ENCODE data around the gene MAB21L3. TPM values are rescaled to one million over a fixed set of nuclear protein-coding genes. Genes with fewer than 3 reads are reported as not detected.

The MAB21L3 gene
- total RNA-seq, 4 donors from 2014 or later, result 1.3 TPM; not detected in 3

DNA sequence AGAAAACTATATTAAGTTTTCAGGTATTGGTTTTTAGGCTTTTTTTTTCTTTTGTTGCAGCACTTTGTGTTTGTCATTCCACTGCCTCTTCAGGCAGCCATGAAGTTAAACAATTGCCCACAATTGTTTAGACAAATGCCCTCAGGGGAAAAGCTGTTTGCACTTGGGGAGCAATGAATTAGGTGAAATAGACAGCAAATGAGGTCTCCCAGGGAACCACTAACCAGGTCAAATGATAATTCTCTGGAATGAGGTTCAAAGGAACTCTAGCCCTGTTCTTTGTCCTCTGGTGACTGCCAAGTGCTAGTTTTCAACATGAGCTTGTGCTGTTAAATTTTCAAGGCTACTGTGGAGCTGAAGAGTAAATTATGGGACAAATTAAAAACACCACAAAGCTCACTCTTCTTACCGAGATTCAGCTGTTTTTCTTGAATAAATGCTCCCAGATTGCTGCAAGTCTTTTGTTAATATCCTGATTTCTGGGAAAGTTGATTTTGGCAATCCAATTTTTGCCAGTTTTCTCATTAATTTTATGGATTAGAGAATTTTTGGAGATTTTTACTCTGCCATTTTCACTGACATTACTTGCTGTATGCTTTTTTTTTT lies 15.1 kb upstream of the MAB21L3 start:
- no peaks in the 10 kb centered on the region for H3K27me3 ChIP-seq
- H3K27ac ChIP-seq, result no peak overlapping the region
- no peak overlapping the region for H3K4me3 ChIP-seq
- H3K9me3 ChIP-seq, result peaks cover 0 to 32% (median 3%) of the 10 kb centered on the region in 3 donors
- whole genome bisulfite sequencing, 2 donors (ENCODE audit: low coverage in 1 of 2), result 81 to 91% methylated on average over 1 of the region's 1 CpG
- no peaks in the 10 kb centered on the region for H3K4me1 ChIP-seq
- no peaks in the 10 kb centered on the region for H3K36me3 ChIP-seq
- no peak for TF ChIP-seq POLR2A (IDR thresholded peaks at IDR 0.05)
- TF ChIP-seq, protein P1, sequence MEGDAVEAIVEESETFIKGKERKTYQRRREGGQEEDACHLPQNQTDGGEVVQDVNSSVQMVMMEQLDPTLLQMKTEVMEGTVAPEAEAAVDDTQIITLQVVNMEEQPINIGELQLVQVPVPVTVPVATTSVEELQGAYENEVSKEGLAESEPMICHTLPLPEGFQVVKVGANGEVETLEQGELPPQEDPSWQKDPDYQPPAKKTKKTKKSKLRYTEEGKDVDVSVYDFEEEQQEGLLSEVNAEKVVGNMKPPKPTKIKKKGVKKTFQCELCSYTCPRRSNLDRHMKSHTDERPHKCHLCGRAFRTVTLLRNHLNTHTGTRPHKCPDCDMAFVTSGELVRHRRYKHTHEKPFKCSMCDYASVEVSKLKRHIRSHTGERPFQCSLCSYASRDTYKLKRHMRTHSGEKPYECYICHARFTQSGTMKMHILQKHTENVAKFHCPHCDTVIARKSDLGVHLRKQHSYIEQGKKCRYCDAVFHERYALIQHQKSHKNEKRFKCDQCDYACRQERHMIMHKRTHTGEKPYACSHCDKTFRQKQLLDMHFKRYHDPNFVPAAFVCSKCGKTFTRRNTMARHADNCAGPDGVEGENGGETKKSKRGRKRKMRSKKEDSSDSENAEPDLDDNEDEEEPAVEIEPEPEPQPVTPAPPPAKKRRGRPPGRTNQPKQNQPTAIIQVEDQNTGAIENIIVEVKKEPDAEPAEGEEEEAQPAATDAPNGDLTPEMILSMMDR (IDR thresholded peaks at IDR 0.05), result no peak
- TF ChIP-seq POLR2AphosphoS5 (IDR thresholded peaks at IDR 0.05), result no peak
- TF ChIP-seq EP300 (IDR thresholded peaks at IDR 0.05), result no peak
- no peak for ATAC-seq

DNA sequence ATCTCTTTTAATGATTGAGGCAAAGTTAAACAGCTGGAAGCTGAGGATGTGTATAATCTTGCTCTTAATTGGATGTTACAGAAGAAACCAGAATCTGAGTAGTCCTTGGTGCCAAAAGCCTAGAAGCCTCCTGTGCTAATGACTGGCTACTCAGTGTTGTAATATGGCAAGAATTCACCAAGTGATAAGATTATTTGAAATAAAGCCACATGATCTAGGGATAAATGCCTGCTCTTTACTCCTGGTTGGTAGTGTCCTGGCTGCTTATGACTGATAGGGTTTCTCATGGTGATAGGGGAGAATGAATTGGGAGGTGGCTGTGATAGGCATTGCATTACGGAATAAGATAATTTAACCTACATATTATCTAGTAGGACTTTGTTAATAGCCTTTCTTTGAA lies 13.6 kb upstream of the MAB21L3 start:
- Histone ChIP-seq H3K9me3 (peaks cover 0 to 17% (median 3%) of the 10 kb centered on the region in 3 donors), H3K36me3 (no peaks in the 10 kb centered on the region), H3K4me1 (no peaks in the 10 kb centered on the region), H3K27me3 (no peaks in the 10 kb centered on the region), H3K27ac (no peak overlapping the region), H3K4me3 (no peak overlapping the region)
- 76 to 100% methylated on average over 1 of the region's 1 CpG for WGBS, 2 donors (ENCODE audit: low coverage in 1 of 2)
- TF ChIP-seq, protein P1 (IDR thresholded peaks at IDR 0.05), result no peak
- TF ChIP-seq EP300 (IDR thresholded peaks at IDR 0.05) (no peak), POLR2A (IDR thresholded peaks at IDR 0.05) (no peak), POLR2AphosphoS5 (IDR thresholded peaks at IDR 0.05) (no peak)
- ATAC-seq, result no peak

DNA sequence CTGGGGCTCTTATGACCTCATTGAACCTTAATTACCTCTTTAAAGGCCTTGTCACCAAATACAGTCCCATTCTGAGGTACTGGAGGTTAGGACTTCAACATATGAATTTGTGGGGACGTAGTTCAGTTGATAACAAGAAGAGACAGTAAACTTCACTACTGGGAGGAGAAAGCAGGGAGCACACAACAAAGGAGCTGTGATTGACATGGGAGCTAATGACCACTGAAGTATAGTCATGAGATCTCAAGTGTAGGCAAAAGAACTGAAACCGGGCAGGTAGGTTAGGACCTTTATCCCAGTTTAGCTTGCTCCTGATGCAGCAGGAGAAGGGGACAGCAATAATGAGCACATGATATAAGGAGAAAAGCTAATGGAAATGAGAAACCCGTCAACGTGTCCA lies 11.8 kb upstream of the MAB21L3 start:
- H3K4me3 ChIP-seq, result no peak overlapping the region
- no peaks in the 10 kb centered on the region for H3K4me1 ChIP-seq
- TF ChIP-seq EP300 (IDR thresholded peaks at IDR 0.05) (no peak), POLR2A (IDR thresholded peaks at IDR 0.05) (no peak), POLR2AphosphoS5 (IDR thresholded peaks at IDR 0.05) (no peak)
- TF ChIP-seq, protein P1 (IDR thresholded peaks at IDR 0.05), result no peak
- no peak for ATAC-seq
- no peaks in the 10 kb centered on the region for H3K36me3 ChIP-seq
- no peaks in the 10 kb centered on the region for H3K27me3 ChIP-seq
- H3K9me3 ChIP-seq, result peaks cover 0 to 15% (median 3%) of the 10 kb centered on the region in 3 donors
- H3K27ac ChIP-seq, result no peak overlapping the region
- 89 to 96% methylated on average over 3 to 4 of the region's 4 CpGs for WGBS, 2 donors (ENCODE audit: low coverage in 1 of 2)

DNA sequence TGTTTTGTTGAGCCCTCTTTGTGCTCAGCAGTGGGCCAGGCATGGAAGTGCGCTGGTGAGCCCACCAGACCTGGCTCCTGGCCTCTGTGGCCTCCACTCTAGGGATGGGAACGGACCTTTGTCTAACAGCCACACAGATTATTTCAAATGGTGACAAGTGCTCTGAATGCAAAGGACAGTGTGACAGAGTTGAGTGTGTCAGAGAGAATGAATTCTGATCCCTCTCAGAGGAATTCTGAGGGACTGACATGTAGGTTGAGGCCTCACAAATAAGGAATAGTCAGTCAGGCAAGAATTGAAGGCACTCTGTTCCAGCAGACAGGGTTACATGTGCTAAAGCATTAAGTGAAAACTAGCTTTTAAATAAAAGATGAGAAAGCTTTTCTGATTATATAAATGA lies 11.3 kb upstream of the MAB21L3 start:
- H3K4me1 ChIP-seq, result no peaks in the 10 kb centered on the region
- ATAC-seq, result no peak
- H3K27me3 ChIP-seq, result no peaks in the 10 kb centered on the region
- TF ChIP-seq POLR2AphosphoS5 (IDR thresholded peaks at IDR 0.05), result no peak
- TF ChIP-seq, protein P1 (IDR thresholded peaks at IDR 0.05), result no peak
- TF ChIP-seq POLR2A (IDR thresholded peaks at IDR 0.05), result no peak
- TF ChIP-seq EP300 (IDR thresholded peaks at IDR 0.05), result no peak
- H3K9me3 ChIP-seq, result peaks cover 0 to 15% (median 3%) of the 10 kb centered on the region in 3 donors
- H3K27ac ChIP-seq, result no peak overlapping the region
- WGBS, 2 donors (ENCODE audit: low coverage in 1 of 2), result 95 to 100% methylated on average over 1 to 2 of the region's 2 CpGs
- no peak overlapping the region for H3K4me3 ChIP-seq
- H3K36me3 ChIP-seq, result no peaks in the 10 kb centered on the region

DNA sequence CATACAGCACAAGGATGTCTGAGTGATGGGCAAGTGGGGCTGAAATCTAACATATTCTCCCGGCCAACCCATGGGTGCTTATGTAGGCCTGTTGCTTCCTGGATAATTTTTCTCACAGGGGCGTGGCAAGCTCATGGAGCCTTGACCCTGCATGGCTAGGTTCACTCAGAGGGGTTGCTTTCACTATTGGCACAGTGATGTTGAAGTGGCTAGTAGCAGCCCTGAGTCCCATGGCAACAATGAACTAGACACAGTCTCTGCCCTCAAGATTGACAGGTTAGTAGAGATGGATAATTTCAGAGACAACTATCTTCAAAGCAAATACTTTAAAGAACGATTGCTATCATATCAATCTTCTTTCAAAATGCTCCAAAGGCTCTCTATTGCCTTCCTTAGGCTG lies 6.5 kb upstream of the MAB21L3 start:
- no peaks in the 10 kb centered on the region for H3K9me3 ChIP-seq
- H3K27ac ChIP-seq, result no peak overlapping the region
- no peak overlapping the region for H3K4me3 ChIP-seq
- no peak for ATAC-seq
- no peak for TF ChIP-seq POLR2A (IDR thresholded peaks at IDR 0.05)
- TF ChIP-seq EP300 (IDR thresholded peaks at IDR 0.05), result no peak
- no peak for TF ChIP-seq POLR2AphosphoS5 (IDR thresholded peaks at IDR 0.05)
- TF ChIP-seq, protein P1 (IDR thresholded peaks at IDR 0.05), result no peak
- 58 to 75% methylated on average over 2 to 3 of the region's 3 CpGs for WGBS, 2 donors (ENCODE audit: low coverage in 1 of 2)
- H3K27me3 ChIP-seq, result no peaks in the 10 kb centered on the region
- no peaks in the 10 kb centered on the region for H3K4me1 ChIP-seq
- no peaks in the 10 kb centered on the region for H3K36me3 ChIP-seq

Data from gastroesophageal sphincter (tissue), 4 donors.